Endothelial cell of umbilical vein (primary cell): ENCODE measurements around the gene CDKL4. TPM values are rescaled to one million over a fixed set of nuclear protein-coding genes. Genes with fewer than 3 reads are reported as not detected.

Experiments used
- BruUV-seq: library from RNA; stranded (reverse); fragments of 400-500 nt; replicated peaks from 2 replicates; lab custom pipeline; 2021; lab: Mats Ljungman, UMichigan
- CTCF ChIA-PET: fragments of 300-600, 350-600 bp; sonication (Branson Sonifier 250); formaldehyde crosslinking; loops from one replicate; lab custom pipeline; 2021; ENCODE audit warnings: antibody characterized with exemption, inconsistent platforms; lab: Charles Lee
- POLR2A ChIA-PET: fragments of 300-600, 350-600 bp; sonication (Branson Sonifier 250); formaldehyde crosslinking; loops from one replicate; lab custom pipeline; 2021; ENCODE audit warnings: antibody characterized with exemption, inconsistent platforms; lab: Charles Lee
- DNase-seq: peaks from one replicate; pipeline ENCODE4 v3.0.0-alpha.2; 2011; ENCODE audit warnings: low read depth, low spot score
- FAIRE-seq: peaks from 2 replicates; lab custom pipeline; 2011; peaks lifted over from hg19 to GRCh38; lab: Jason Lieb, UNC
- H2AFZ ChIP-seq: 2 replicates; pipeline ENCODE4 v1.6.0; 2012; ENCODE audit warnings: low read depth, low read length, control low read depth, inconsistent platforms
- H3K27ac ChIP-seq: 2 replicates; pipeline ENCODE4 v1.5.1; 2011; ENCODE audit warnings: low read depth, mild to moderate bottlenecking, control low read depth, low read length, moderate library complexity; ENCODE audit not compliant: insufficient read depth
- H3K27me3 ChIP-seq, 2 experiments: 2 replicates each; pipeline versions ENCODE4 v1.6.0 to v1.6.1; 2011; ENCODE audit warnings: low read length in 2 of 2, mixed read lengths in 1 of 2; ENCODE audit not compliant: control insufficient read depth in 2 of 2, insufficient read depth in 2 of 2
- H3K36me3 ChIP-seq, 2 experiments: 2 replicates in 1 of 2; 3 replicates in 1 of 2; pipeline ENCODE4 v1.5.1; 2011; ENCODE audit warnings: low read length in 2 of 2, mild to moderate bottlenecking in 1 of 2, moderate library complexity in 1 of 2; ENCODE audit not compliant: control insufficient read depth in 2 of 2, insufficient read depth in 2 of 2; ENCODE audit errors: extremely low read depth in 1 of 2
- H3K4me1 ChIP-seq: 3 replicates; pipeline ENCODE4 v1.5.1; 2011; ENCODE audit warnings: mild to moderate bottlenecking, low read length; ENCODE audit not compliant: control insufficient read depth, insufficient read depth; ENCODE audit errors: extremely low read depth
- H3K4me2 ChIP-seq: 2 replicates; pipeline ENCODE4 v1.6.1; 2011; ENCODE audit warnings: low read length, control low read depth, mixed read lengths; ENCODE audit not compliant: insufficient read depth
- H3K4me3 ChIP-seq, 3 experiments: fragments of 200-600 bp in 1 of 3; sonication (generic), shearing (Covaris generic) in 1 of 3; replicated peaks in 1 of 3; 2 replicates each; pipeline ENCODE4 v1.5.1; 2011 to 2016; ENCODE audit warnings: control low read depth in 3 of 3, low read length in 3 of 3, mild to moderate bottlenecking in 2 of 3, inconsistent platforms in 1 of 3, low read depth in 1 of 3, moderate library complexity in 1 of 3; ENCODE audit not compliant: insufficient read depth in 1 of 3
- H3K79me2 ChIP-seq: 2 replicates; pipeline ENCODE4 v1.6.0; 2012; ENCODE audit warnings: low read length, inconsistent platforms; ENCODE audit not compliant: control insufficient read depth, insufficient read depth
- H3K9ac ChIP-seq: replicated peaks from 2 replicates; pipeline ENCODE3; 2011; ENCODE audit warnings: low read length, control low read depth; ENCODE audit not compliant: insufficient read depth; ENCODE audit errors: extremely low read depth
- H3K9me1 ChIP-seq: replicated peaks from 3 replicates; pipeline ENCODE4 v1.6.0; 2011; ENCODE audit warnings: mild to moderate bottlenecking, low read length; ENCODE audit not compliant: control insufficient read depth, insufficient read depth; ENCODE audit errors: extremely low read depth
- H3K9me3 ChIP-seq: replicated peaks from 2 replicates; pipeline ENCODE4 v1.5.1; 2012; ENCODE audit warnings: low read length, inconsistent platforms; ENCODE audit not compliant: control insufficient read depth, insufficient read depth
- H4K20me1 ChIP-seq: replicated peaks from 2 replicates; pipeline ENCODE3; 2011; ENCODE audit warnings: mild to moderate bottlenecking, low read length; ENCODE audit not compliant: control insufficient read depth, insufficient read depth; ENCODE audit errors: extremely low read depth
- EZH2 ChIP-seq: IDR thresholded peaks from 2 replicates; pipeline ENCODE4 v1.6.1; 2012; ENCODE audit warnings: borderline replicate concordance, low read depth, mild to moderate bottlenecking, moderate library complexity, low read length, inconsistent platforms; ENCODE audit not compliant: severe bottlenecking
- FOS ChIP-seq: IDR thresholded peaks from 2 replicates; pipeline ENCODE4 v1.6.1; 2011; ENCODE audit warnings: mild to moderate bottlenecking, low read length, moderate library complexity, borderline replicate concordance; ENCODE audit not compliant: insufficient read depth
- GATA2 ChIP-seq: IDR thresholded peaks from 2 replicates; pipeline ENCODE4 v1.7.0; 2011; ENCODE audit warnings: low read depth, mild to moderate bottlenecking, moderate library complexity, mixed read lengths, low read length; ENCODE audit not compliant: insufficient read length, insufficient read depth
- JUN ChIP-seq: IDR thresholded peaks from 2 replicates; pipeline ENCODE4 v1.6.1; 2011; ENCODE audit warnings: borderline replicate concordance, low read depth; ENCODE audit not compliant: insufficient read length, insufficient read depth
- MYC ChIP-seq: IDR thresholded peaks from one replicate; pipeline ENCODE4 v1.6.1; 2011; ENCODE audit warnings: mild to moderate bottlenecking, low read depth, low read length
- POLR2A ChIP-seq: IDR thresholded peaks from 2 replicates; pipeline ENCODE4 v1.6.1; 2012; ENCODE audit warnings: low read depth, mild to moderate bottlenecking, control low read depth, low read length
- POLR2AphosphoS5 ChIP-seq: IDR thresholded peaks from 2 replicates; pipeline ENCODE4 v1.6.1; 2012; ENCODE audit warnings: low read depth, mild to moderate bottlenecking, control low read depth, low read length, moderate library complexity; ENCODE audit not compliant: insufficient read depth
- dilution Hi-C: fragments of 300-500 bp; cut with MboI; formaldehyde crosslinking; loops from one replicate; pipeline ENCODE4 v1.15.0; 2019; ENCODE audit warnings: low sequenced_read_pairs; ENCODE audit not compliant: extremely low pct_ligation_motif_present
- intact Hi-C: fragments of 100-400 bp; cut with micrococcal nuclease; formaldehyde crosslinking; loops from one replicate; pipeline ENCODE4 v1.10.0; 2022
- polyA plus RNA-seq, 4 experiments: library from polyadenylated mRNA; depleted of rRNA in 3 of 4; stranded (reverse) in 3 of 4; unstranded in 1 of 4; fragments of >200 nt; gene quantifications; 2 replicates each; pipeline versions ENCODE4 v1.2.1 to v1.2.3, GENCODE V29; 2011 to 2012; ENCODE audit warnings: missing spikeins in 1 of 4
- total RNA-seq: library from RNA; stranded (reverse); gene quantifications from 2 replicates; pipeline ENCODE4 v1.2.3, GENCODE V29; 2021
- TF ChIP-seq, protein P1 (sequence below): IDR thresholded peaks from 2 replicates; pipeline ENCODE4 v1.6.1; 2011; ENCODE audit not compliant: insufficient read depth, insufficient read length
- TF ChIP-seq, protein P2 (sequence below), 2 donors: IDR thresholded peaks; 1 replicate in 1 of 2; 2 replicates in 1 of 2; pipeline ENCODE4 v1.5.1; 2011; ENCODE audit warnings: low read length in 2 of 2, mild to moderate bottlenecking in 2 of 2, moderate library complexity in 2 of 2, control low read depth in 1 of 2, inconsistent platforms in 1 of 2, low read depth in 1 of 2; ENCODE audit not compliant: insufficient read depth in 1 of 2; ENCODE audit errors: extremely low read depth in 1 of 2

CDKL4 gene
- total and polyA plus RNA-seq, 2 donors (not counting 3 experiments of a cell fraction or from before 2014, with no cell fraction given): 0.17 to 0.75 TPM

DNA sequence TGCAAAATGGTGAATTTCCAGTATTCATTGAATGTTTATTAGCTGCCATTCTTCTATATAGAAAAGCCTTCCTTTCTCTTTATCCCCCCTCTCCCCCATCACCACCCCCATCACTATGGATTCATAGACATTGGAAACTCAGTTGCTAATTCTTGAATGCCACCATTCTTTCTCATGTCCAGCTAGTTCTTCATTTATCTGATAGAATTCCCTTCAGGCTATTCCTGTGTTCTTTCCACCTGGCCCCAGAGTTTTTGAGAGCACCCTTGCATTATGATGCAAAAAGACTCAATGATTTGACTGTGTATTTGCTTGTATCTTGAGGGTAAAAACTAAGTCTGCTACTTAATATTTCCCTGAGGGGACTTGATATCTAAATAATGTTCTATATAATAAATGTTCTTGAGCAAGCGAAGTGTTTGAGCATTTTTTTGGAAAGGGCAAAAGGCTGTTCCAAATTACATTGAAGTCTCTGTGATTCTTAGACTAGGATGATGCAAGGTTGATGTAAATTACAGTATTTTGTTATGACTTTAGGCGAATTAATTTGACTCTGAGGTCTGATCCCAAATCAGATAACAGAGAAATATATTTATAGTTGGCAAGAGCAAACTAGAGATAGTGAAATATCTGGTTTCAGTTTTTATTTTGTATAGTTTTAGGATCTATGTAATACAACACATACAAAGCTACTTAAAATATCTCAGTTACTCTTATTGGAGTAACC lies 104.1 kb downstream of the CDKL4 start:
- ChIA-PET POLR2A (no interaction called here), CTCF (no interaction called here)
- no peak overlapping the region for H3K4me3 ChIP-seq
- no peak overlapping the region for H3K4me2 ChIP-seq
- no peaks in the 10 kb centered on the region for H3K9me3 ChIP-seq
- no peaks in the 10 kb centered on the region for H3K79me2 ChIP-seq
- BruUV-seq: no TSS peak
- intact Hi-C loops (no loop called here), dilution Hi-C loops (no loop called here)
- H3K9me1 ChIP-seq: no peaks in the 10 kb centered on the region
- no peak overlapping the region for H3K9ac ChIP-seq
- no peak overlapping the region for H2AFZ ChIP-seq
- no peak for FAIRE-seq
- no peak for TF ChIP-seq GATA2
- TF ChIP-seq POLR2AphosphoS5: no peak
- no peak for TF ChIP-seq EZH2
- TF ChIP-seq POLR2A: no peak
- no peak for TF ChIP-seq JUN
- TF ChIP-seq, protein P1, sequence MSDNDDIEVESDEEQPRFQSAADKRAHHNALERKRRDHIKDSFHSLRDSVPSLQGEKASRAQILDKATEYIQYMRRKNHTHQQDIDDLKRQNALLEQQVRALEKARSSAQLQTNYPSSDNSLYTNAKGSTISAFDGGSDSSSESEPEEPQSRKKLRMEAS: no peak
- TF ChIP-seq MYC: no peak
- no peak for TF ChIP-seq FOS
- TF ChIP-seq, protein P2, sequence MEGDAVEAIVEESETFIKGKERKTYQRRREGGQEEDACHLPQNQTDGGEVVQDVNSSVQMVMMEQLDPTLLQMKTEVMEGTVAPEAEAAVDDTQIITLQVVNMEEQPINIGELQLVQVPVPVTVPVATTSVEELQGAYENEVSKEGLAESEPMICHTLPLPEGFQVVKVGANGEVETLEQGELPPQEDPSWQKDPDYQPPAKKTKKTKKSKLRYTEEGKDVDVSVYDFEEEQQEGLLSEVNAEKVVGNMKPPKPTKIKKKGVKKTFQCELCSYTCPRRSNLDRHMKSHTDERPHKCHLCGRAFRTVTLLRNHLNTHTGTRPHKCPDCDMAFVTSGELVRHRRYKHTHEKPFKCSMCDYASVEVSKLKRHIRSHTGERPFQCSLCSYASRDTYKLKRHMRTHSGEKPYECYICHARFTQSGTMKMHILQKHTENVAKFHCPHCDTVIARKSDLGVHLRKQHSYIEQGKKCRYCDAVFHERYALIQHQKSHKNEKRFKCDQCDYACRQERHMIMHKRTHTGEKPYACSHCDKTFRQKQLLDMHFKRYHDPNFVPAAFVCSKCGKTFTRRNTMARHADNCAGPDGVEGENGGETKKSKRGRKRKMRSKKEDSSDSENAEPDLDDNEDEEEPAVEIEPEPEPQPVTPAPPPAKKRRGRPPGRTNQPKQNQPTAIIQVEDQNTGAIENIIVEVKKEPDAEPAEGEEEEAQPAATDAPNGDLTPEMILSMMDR (IDR thresholded peaks at IDR 0.05; ENCODE audit: extremely low read depth in 1 of 2, insufficient read depth in 1 of 2, low read depth in 1 of 2, low read length in 2 of 2): no peak
- H3K36me3 ChIP-seq: no peaks in the 10 kb centered on the region
- no peaks in the 10 kb centered on the region for H3K4me1 ChIP-seq
- H3K27ac ChIP-seq: no peak overlapping the region
- no peaks in the 10 kb centered on the region for H4K20me1 ChIP-seq
- peaks cover 0 to 3% of the 10 kb centered on the region in 2 experiments for H3K27me3 ChIP-seq
- no peak for DNase-seq
